GM19099 (cell line): ENCODE measurements around the gene DYNC1I1.

Experiments
- POLR2A ChIP-seq: IDR thresholded peaks from 3 replicates; pipeline ENCODE4 v1.6.1; 2011; ENCODE audit warnings: low read depth; ENCODE audit not compliant: insufficient read length; ENCODE audit errors: extremely low read depth

DYNC1I1 gene

GRCh38 chr7:96075510-96076349, 303.4 kb downstream of the DYNC1I1 start:
- TF ChIP-seq POLR2A: no peak

- TF ChIP-seq POLR2A: no peak
Observed at GRCh38 chr7:96076350-96076707, 304.0 kb downstream of the DYNC1I1 start.

GRCh38 chr7:96080027-96080426, 307.7 kb downstream of the DYNC1I1 start:
- no peak for TF ChIP-seq POLR2A

GRCh38 chr7:96084881-96085553, 312.7 kb downstream of the DYNC1I1 start:
- TF ChIP-seq POLR2A: no peak

GRCh38 chr7:96085953-96086352, 313.6 kb downstream of the DYNC1I1 start:
- no peak for TF ChIP-seq POLR2A

GRCh38 chr7:96088579-96088978, 316.2 kb downstream of the DYNC1I1 start:
- TF ChIP-seq POLR2A: no peak

- no peak for TF ChIP-seq POLR2A
Observed at GRCh38 chr7:96089511-96089910, 317.2 kb downstream of the DYNC1I1 start.

GRCh38 chr7:96090756-96091155, 318.4 kb downstream of the DYNC1I1 start:
- TF ChIP-seq POLR2A: no peak

GRCh38 chr7:96093435-96093834, 321.1 kb downstream of the DYNC1I1 start:
- no peak for TF ChIP-seq POLR2A

GRCh38 chr7:96097835-96098234, 325.5 kb downstream of the DYNC1I1 start:
- TF ChIP-seq POLR2A: no peak

GRCh38 chr7:96100737-96101136, 328.4 kb downstream of the DYNC1I1 start:
- no peak for TF ChIP-seq POLR2A

GRCh38 chr7:96102096-96102811, 329.9 kb downstream of the DYNC1I1 start:
- TF ChIP-seq POLR2A: no peak

GRCh38 chr7:96104984-96105383, 332.6 kb downstream of the DYNC1I1 start:
- no peak for TF ChIP-seq POLR2A

GRCh38 chr7:96111405-96111804, 339.1 kb downstream of the DYNC1I1 start:
- TF ChIP-seq POLR2A: no peak

- TF ChIP-seq POLR2A: no peak
Observed at GRCh38 chr7:96114190-96114589, 341.8 kb downstream of the DYNC1I1 start.

GRCh38 chr7:96116173-96116572, 343.8 kb downstream of the DYNC1I1 start:
- TF ChIP-seq POLR2A: no peak

- no peak for TF ChIP-seq POLR2A
Observed at GRCh38 chr7:96118449-96119001, 346.2 kb downstream of the DYNC1I1 start.
